HG03139 (cell line): ENCODE measurements around the gene FAM177A1.
"Not testable (repeated sequence)": the region's sequence is repeated elsewhere in the genome, so short reads cannot be mapped to it uniquely, and the experiment has no call there.

ENCODE experiments used
- ATAC-seq: cut with Tn5 transposase; IDR thresholded peaks from one replicate; pipeline ENCODE4 v1.9.1; 2021; ENCODE audit not compliant: unreplicated experiment

FAM177A1 gene

GRCh38 chr14:35061113-35061791 is 15.2 kb downstream of the FAM177A1 start:
- not testable (repeated sequence) for ATAC-seq

- not testable (repeated sequence) for ATAC-seq
Measured at GRCh38 chr14:35065731-35066130, 19.7 kb downstream of the FAM177A1 start.

- ATAC-seq = no peak
Measured at GRCh38 chr14:35068238-35069012, 22.4 kb downstream of the FAM177A1 start.

GRCh38 chr14:35072226-35072625 is 26.2 kb downstream of the FAM177A1 start:
- ATAC-seq = no peak

DNA sequence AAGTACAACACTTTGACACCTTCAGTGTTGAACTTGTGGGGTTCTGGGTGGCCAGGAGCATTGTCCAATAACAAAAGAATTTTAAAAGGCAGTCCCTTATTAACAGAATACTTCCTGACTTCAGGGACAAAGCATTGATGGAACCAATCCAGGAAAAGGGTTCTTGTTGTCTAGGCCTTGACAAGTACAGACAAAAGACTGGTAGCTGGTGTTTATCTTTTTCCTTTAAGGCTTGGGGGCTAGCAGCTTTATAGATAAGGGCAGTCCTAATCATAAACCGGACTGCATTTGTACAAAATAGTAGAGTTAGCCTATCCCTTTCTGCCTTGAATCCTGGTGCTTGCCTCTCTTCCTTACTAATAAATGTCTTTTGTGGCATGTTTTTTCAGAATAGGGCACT is 27.4 kb downstream of the FAM177A1 start:
- no peak for ATAC-seq

GRCh38 chr14:35078082-35078481 is 32.0 kb downstream of the FAM177A1 start:
- ATAC-seq = no peak

GRCh38 chr14:35079742-35080141 is 33.7 kb downstream of the FAM177A1 start:
- no peak for ATAC-seq

- no peak for ATAC-seq
Measured at GRCh38 chr14:35083530-35084150, 37.6 kb downstream of the FAM177A1 start.

GRCh38 chr14:35085441-35085840 is 39.4 kb downstream of the FAM177A1 start:
- no peak for ATAC-seq

- no peak for ATAC-seq
Measured at GRCh38 chr14:35088514-35088913, 42.4 kb downstream of the FAM177A1 start.

DNA sequence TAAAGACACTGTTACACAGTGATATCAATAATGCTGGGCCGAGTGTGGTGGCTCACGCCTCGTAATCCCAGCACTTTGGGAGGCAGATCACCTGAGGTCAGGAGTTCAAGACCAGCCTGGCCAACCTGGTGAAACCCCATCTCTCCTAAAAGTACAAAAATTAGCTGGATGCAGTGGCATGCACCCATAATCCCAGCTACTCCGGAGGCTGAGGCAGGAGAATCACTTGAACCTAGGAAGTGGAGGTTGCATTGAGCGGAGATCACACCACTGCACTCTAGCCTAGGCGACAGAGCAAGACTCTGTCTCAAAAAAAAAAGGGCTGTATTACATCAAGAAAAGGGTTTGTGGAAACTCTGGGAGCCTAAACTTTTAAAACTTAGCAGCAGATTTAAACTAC is 48.6 kb downstream of the FAM177A1 start:
- ATAC-seq = not testable (repeated sequence)

GRCh38 chr14:35107866-35108265 is 61.8 kb downstream of the FAM177A1 start:
- ATAC-seq = no peak

GRCh38 chr14:35112641-35113040 is 66.6 kb downstream of the FAM177A1 start:
- no peak for ATAC-seq

- ATAC-seq = no peak
Measured at GRCh38 chr14:35113308-35113950, 67.4 kb downstream of the FAM177A1 start.

DNA sequence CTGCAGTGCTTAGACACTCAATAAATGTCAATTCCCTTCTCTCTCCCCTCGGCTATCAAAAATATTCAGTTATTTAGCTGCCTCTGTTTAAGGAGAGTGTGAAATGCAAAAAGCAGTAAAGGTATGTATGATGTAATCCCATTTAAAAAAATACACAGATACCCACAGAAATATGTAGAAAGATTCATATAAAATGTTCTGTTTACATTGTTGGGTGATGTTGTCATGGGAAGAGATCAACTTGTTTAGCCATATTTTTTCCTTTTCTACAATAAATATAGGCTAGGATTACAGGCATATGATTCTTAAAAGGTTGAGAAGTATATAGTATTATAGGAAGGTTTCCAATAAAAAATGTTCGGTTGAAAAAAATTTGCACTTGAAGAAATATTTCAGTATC is 68.0 kb downstream of the FAM177A1 start:
- no peak for ATAC-seq

- no peak for ATAC-seq
Measured at GRCh38 chr14:35116242-35116641, 70.2 kb downstream of the FAM177A1 start.

DNA sequence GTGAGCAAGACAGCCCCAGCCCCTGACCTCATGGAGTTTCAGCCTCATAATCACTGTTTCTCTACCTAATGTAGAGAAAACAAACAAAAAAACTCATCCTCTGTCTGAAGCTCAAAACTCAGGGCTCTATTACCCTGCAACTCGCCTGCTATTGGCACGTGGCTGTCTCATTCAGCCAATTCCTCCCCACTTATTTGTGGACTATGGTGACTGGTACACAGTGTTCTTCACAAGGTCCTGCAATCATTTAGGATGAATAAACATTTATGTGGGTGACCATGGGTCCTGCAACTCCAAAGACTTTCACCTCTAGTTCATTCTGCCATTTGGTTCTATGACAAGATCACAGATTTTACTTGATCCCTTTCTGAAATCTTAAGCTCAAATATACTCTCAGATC is 71.0 kb downstream of the FAM177A1 start:
- no peak for ATAC-seq

DNA sequence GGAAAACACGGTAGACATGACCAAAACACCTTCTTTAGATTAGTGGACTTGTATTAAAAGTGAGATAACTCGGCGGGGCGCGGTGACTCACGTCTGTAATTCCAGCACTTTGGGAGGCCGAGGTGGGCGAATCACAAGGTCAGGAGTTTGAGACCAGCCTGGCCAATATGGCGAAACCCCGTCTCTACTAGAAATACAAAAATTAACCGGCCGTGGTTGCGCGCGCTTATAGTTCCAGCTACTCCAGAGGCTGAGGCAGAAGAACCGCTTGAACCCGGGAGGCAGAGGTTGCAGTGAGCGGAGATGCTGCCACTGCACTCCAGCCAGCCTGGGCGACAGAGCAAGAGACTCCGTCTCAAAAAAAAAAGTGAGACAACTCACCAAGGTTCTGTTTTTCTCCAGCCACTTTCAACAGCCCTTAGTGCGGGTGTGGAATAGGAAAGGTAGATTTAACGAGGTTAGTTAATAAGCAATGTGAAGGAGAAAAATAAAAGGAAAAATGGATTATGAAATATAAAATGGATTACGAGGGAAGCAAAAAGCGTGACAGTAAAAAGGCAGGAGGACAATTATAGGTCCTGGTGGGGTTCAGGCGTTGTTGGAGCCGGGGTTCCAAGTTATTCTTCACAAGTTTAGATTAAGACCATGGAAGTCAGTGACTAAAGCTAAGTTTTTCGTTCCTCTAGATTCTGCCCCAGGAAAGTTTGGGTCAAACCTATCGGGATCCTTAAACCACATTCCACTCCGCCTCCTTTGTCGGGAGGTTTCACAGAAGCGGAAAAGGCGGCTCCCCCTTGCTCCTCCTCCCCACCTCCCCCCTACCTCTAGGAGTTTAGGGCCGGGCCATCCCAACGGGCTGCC is 75.2 kb downstream of the FAM177A1 start:
- no peak for ATAC-seq

GRCh38 chr14:35121887-35122695 is 76.0 kb downstream of the FAM177A1 start, which contains the start of the genes PPP2R3C and PRORP:
PPP2R3C (minus strand) TSS chr14:35121990; CDS start chr14:35121959, 31 bp downstream.
PRORP (plus strand) TSS chr14:35122552; CDS start chr14:35123246, 694 bp downstream.
- ATAC-seq = peak; percentile 80
